ENCODE measurements around the gene RAD18. TPM values are rescaled to one million over a fixed set of nuclear protein-coding genes. Genes with fewer than 3 reads are reported as not detected.

RAD18 gene
- total and polyA plus RNA-seq, 11 donors: 0.76 to 6.1 (median 2.5) TPM

GRCh38 chr3:8954938-8955763 lies 8.1 kb downstream of the RAD18 start:
- intact Hi-C loops (cut with DNase I): loop anchor here in 1 of 10 donors (10.0 kb wide), 1 partner anchor 290 kb away; no protein-coding TSS in a partner anchor
- 53 to 63% (median 61%) methylated on average over 4 of the region's 4 CpGs for WGBS, 4 donors
- ATAC-seq: peak; percentile 48 to 81 (median 69)
- DNase-seq: no peak
- TF ChIP-seq CTCF (IDR thresholded peaks at IDR 0.05) (peak in 1 of 12 donors; percentile 10), POLR2A (IDR thresholded peaks at IDR 0.05) (no peak)
- Histone ChIP-seq H3K9me3 (no peaks in the 10 kb centered on the region), H3K36me3 (peaks cover 0 to 26% (median 0%) of the 10 kb centered on the region in 9 donors), H3K4me3 (no peak overlapping the region), H3K27me3 (no peaks in the 10 kb centered on the region), H3K27ac (peak overlapping the region in 3 of 12 donors; percentile 24 to 33 (median 31)), H3K4me1 (peaks cover 0 to 6% (median 0%) of the 10 kb centered on the region in 12 donors)

- ATAC-seq: no peak
- H3K4me3 ChIP-seq: no peak overlapping the region
- H3K27me3 ChIP-seq: no peaks in the 10 kb centered on the region
- intact Hi-C loops (cut with DNase I): loop anchor here in 1 of 10 donors (10.0 kb wide), 1 partner anchor 289 kb away; no protein-coding TSS in a partner anchor
- peaks cover 0 to 21% (median 0%) of the 10 kb centered on the region in 9 donors for H3K36me3 ChIP-seq
- no peaks in the 10 kb centered on the region for H3K9me3 ChIP-seq
- TF ChIP-seq CTCF (IDR thresholded peaks at IDR 0.05) (no peak), POLR2A (IDR thresholded peaks at IDR 0.05) (no peak)
- peaks cover 0 to 6% (median 0%) of the 10 kb centered on the region in 12 donors for H3K4me1 ChIP-seq
- DNase-seq: no peak
- H3K27ac ChIP-seq: no peak overlapping the region
Observed at GRCh38 chr3:8953313-8953712, 10.0 kb downstream of the RAD18 start.

GRCh38 chr3:8952130-8952529 lies 11.1 kb downstream of the RAD18 start:
- Histone ChIP-seq H3K9me3 (no peaks in the 10 kb centered on the region), H3K4me3 (no peak overlapping the region), H3K36me3 (peaks cover 0 to 10% (median 0%) of the 10 kb centered on the region in 9 donors), H3K27me3 (no peaks in the 10 kb centered on the region), H3K4me1 (peaks cover 0 to 6% (median 0%) of the 10 kb centered on the region in 12 donors), H3K27ac (no peak overlapping the region)
- ATAC-seq: no peak
- TF ChIP-seq CTCF (IDR thresholded peaks at IDR 0.05): no peak
- no peak for TF ChIP-seq POLR2A (IDR thresholded peaks at IDR 0.05)
- DNase-seq: no peak
- intact Hi-C loops (cut with DNase I): loop anchor here in 1 of 10 donors (10.0 kb wide), 1 partner anchor 287 kb away; no protein-coding TSS in a partner anchor

GRCh38 chr3:8945890-8946600 lies 17.2 kb downstream of the RAD18 start:
- Histone ChIP-seq H3K36me3 (peaks cover 0 to 32% (median 5%) of the 10 kb centered on the region in 9 donors), H3K4me3 (no peak overlapping the region), H3K9me3 (peaks cover 0 to 20% (median 3%) of the 10 kb centered on the region in 12 donors), H3K4me1 (no peaks in the 10 kb centered on the region), H3K27me3 (no peaks in the 10 kb centered on the region), H3K27ac (no peak overlapping the region)
- WGBS, 4 donors: 55 to 73% (median 60%) methylated on average over 3 of the region's 3 CpGs
- intact Hi-C loops (cut with DNase I): no loop called here
- no peak for DNase-seq
- TF ChIP-seq POLR2A (IDR thresholded peaks at IDR 0.05) (no peak), CTCF (IDR thresholded peaks at IDR 0.05) (no peak)
- ATAC-seq: no peak
